Measurements from ENCODE around the gene STAT1. TPM values are rescaled to one million over a fixed set of nuclear protein-coding genes. Genes with fewer than 3 reads are reported as not detected.

The STAT1 gene
- total and polyA plus RNA-seq, 2 experiments from 2014 or later, result 32.0 to 35.4 TPM

DNA sequence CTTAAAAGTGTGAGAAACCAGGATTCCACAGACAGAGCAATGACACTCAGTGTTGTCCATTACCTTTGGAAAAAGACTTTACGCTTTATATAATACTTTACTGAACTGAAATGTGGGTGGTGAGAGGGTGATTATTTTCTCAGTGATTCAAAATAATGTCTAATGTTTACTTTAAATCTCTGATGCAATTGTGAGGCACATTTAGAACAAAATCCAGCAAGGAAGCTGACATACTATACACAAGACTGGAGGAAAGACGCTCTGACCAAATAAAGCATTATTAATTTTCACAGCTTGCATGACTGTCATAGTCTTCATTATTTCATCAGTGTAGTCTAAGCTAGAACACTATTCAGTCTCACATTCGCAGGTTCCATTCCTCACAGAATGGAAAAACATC is 34.1 kb upstream of the STAT1 start:
- no peak for DNase-seq (ENCODE audit: low read depth in 1 of 2, low spot score in 1 of 2)
- Histone ChIP-seq H3K27me3 (no peaks in the 10 kb centered on the region), H3K4me1 (ENCODE audit: low read depth) (peaks cover 9% of the 10 kb centered on the region), H3K27ac (no peak overlapping the region), H3K4me3 (no peak overlapping the region), H3K36me3 (no peaks in the 10 kb centered on the region), H3K9me3 (ENCODE audit: low read depth) (no peaks in the 10 kb centered on the region)
- TF ChIP-seq, protein P1, sequence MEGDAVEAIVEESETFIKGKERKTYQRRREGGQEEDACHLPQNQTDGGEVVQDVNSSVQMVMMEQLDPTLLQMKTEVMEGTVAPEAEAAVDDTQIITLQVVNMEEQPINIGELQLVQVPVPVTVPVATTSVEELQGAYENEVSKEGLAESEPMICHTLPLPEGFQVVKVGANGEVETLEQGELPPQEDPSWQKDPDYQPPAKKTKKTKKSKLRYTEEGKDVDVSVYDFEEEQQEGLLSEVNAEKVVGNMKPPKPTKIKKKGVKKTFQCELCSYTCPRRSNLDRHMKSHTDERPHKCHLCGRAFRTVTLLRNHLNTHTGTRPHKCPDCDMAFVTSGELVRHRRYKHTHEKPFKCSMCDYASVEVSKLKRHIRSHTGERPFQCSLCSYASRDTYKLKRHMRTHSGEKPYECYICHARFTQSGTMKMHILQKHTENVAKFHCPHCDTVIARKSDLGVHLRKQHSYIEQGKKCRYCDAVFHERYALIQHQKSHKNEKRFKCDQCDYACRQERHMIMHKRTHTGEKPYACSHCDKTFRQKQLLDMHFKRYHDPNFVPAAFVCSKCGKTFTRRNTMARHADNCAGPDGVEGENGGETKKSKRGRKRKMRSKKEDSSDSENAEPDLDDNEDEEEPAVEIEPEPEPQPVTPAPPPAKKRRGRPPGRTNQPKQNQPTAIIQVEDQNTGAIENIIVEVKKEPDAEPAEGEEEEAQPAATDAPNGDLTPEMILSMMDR (IDR thresholded peaks at IDR 0.05; ENCODE audit: low read depth, low read length), result no peak

DNA sequence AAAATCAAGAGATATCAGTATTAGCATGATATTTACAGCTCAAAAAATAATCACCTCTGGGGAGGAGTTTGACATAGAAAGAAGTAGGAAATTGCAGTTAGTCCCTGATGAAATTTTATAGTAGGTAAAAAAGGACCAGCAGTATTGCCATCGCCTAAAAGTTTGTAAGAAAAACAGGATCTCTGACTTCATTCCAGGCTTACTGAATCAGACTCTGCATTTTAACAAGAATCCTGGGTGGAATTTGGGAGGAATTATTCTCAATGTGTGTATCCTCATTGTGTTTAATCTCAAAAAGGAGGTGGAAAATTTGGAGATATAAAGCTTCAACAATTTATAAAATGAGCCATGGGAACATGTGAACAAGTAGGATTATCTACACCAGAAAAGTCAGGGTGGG is 31.2 kb upstream of the STAT1 start:
- Histone ChIP-seq H3K36me3 (no peaks in the 10 kb centered on the region), H3K27me3 (no peaks in the 10 kb centered on the region), H3K4me1 (ENCODE audit: low read depth) (peaks cover 10% of the 10 kb centered on the region), H3K9me3 (ENCODE audit: low read depth) (no peaks in the 10 kb centered on the region), H3K27ac (no peak overlapping the region), H3K4me3 (no peak overlapping the region)
- TF ChIP-seq, protein P1 (IDR thresholded peaks at IDR 0.05; ENCODE audit: low read depth, low read length), result no peak
- DNase-seq (ENCODE audit: low read depth in 1 of 2, low spot score in 1 of 2), result no peak

DNA sequence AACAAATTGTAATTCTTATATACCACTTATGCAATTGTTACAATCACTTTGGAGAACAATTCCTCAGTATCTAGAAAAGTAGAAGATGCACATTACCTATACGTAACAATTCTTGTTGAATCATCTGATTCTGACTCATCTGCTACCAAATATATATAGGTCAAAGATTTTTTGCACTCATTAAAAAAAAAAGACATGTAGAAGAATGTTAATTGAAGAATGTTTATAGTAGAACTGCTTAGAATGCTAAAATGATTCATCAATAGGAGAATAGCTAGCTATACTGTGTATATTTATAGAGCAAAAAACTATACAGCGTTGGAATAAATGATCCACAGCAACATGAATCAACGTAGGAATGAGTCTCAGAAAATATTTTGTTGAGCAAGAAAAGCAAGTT is 29.5 kb upstream of the STAT1 start:
- Histone ChIP-seq H3K27ac (no peak overlapping the region), H3K4me1 (ENCODE audit: low read depth) (peaks cover 8% of the 10 kb centered on the region), H3K9me3 (ENCODE audit: low read depth) (no peaks in the 10 kb centered on the region), H3K27me3 (no peaks in the 10 kb centered on the region), H3K36me3 (no peaks in the 10 kb centered on the region), H3K4me3 (no peak overlapping the region)
- TF ChIP-seq, protein P1 (IDR thresholded peaks at IDR 0.05; ENCODE audit: low read depth, low read length), result no peak
- DNase-seq (ENCODE audit: low read depth in 1 of 2, low spot score in 1 of 2), result no peak

DNA sequence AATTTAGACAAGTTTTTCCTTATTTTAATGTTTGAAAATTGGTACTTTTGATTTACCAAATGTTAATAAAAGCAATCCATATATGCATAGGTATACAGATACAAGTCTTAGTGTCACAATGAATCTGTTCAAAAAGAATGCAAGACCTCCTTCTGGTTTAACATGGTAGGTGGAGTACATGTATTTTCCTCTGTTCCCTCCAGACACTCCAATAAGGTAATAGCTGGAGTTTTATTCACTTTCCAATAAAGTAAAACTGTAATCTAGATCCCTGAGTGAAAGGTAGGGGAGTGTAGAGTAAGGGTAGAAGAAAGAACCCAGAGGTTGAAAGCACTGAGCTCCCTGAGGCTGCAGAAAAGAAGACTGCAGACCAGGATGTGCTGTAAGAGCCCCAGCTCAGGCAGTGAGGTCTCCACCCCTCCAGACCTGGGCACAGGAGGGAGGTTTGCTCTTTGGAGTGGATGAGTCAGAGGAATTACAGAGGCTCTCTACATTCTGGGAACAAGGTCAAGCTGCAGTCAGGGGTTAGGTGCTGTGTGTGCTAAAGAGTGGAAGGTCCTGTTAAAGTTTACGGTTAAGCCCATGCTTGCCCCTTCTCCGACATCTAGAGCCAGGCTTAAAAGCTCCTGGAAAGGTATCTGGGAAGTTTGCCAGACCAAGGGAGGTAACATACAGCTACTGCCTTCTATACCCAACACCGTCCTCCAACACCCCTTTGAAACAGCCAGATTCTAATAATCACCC is 27.6 kb upstream of the STAT1 start:
- H3K27me3 ChIP-seq, result no peaks in the 10 kb centered on the region
- H3K4me3 ChIP-seq, result no peak overlapping the region
- H3K36me3 ChIP-seq, result no peaks in the 10 kb centered on the region
- TF ChIP-seq, protein P1 (IDR thresholded peaks at IDR 0.05; ENCODE audit: low read depth, low read length), result no peak
- peaks cover 8% of the 10 kb centered on the region for H3K4me1 ChIP-seq (ENCODE audit: low read depth)
- peak in 1 of 2 donors; percentile 33 for DNase-seq (ENCODE audit: low read depth in 1 of 2, low spot score in 1 of 2)
- no peaks in the 10 kb centered on the region for H3K9me3 ChIP-seq (ENCODE audit: low read depth)
- H3K27ac ChIP-seq, result no peak overlapping the region

DNA sequence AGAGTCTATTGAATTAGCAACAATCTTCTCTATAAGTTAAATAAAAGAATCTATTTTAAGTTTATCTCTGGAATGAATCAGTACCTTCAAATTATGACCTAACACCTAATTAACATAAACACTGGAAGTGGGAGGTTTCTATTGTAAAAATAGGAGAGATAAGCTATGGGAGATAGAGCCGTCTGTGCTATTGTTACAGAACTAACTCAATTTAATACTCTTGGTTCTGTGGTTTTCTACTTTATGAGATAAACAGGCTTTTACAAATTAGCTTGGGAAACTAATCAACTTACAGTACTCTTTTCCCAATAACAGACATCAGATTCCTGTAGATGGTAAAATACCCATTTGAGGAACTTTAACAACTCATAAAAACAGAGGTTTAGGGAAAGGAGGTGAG is 25.6 kb upstream of the STAT1 start:
- no peak for DNase-seq (ENCODE audit: low read depth in 1 of 2, low spot score in 1 of 2)
- TF ChIP-seq, protein P1 (IDR thresholded peaks at IDR 0.05; ENCODE audit: low read depth, low read length), result no peak

More for the DNA sequence above, 25.6 kb upstream of the STAT1 start:
- Histone ChIP-seq H3K27me3 (no peaks in the 10 kb centered on the region), H3K4me3 (no peak overlapping the region), H3K36me3 (no peaks in the 10 kb centered on the region), H3K27ac (no peak overlapping the region), H3K9me3 (ENCODE audit: low read depth) (no peaks in the 10 kb centered on the region), H3K4me1 (ENCODE audit: low read depth) (peaks cover 8% of the 10 kb centered on the region)

Measured in cardiac muscle cell (in vitro differentiated cells and primary cell).